ENCODE data around the gene SRP68. TPM values are rescaled to one million over a fixed set of nuclear protein-coding genes. Genes with fewer than 3 reads are reported as not detected.

SRP68 gene
- total RNA-seq, 1 experiment from 2014 or later: 90.7 TPM

DNA sequence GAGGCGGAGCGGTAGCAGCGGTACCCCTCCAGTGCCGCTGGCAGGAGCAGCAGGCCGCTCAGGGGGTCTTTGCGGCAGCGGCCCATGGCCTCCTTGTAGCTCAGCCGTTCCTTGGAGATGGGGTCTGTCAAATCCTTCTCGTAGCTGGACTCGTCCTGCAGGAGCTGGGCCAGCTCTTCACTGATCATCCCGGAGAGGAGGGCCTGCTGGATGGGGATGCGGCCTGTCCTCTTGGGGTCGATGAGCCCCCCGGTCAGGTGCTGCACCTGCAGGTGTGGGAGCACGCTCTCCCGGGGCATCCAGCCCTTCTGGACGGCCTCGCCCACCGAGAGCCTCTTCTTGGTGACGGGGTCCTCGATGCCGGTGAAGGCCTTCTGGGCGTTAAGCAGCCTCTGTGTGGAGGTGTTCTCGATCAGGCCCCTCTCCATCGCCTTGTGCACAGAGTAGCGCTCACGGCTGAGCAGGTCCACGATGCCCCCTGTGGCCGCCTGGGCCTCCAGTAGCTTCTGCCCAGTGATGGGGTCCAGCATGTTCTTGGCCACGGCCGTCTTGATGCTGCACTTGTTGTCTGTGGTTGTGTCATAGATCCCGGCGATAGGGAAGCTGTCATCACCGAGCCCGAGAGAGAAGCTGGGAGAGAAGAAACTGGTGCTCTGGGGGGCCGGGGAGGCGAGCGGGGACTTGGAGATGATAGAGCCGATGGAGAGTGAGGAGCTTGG lies 65.0 kb downstream of the SRP68 start (continued):
- TF ChIP-seq, protein P1, sequence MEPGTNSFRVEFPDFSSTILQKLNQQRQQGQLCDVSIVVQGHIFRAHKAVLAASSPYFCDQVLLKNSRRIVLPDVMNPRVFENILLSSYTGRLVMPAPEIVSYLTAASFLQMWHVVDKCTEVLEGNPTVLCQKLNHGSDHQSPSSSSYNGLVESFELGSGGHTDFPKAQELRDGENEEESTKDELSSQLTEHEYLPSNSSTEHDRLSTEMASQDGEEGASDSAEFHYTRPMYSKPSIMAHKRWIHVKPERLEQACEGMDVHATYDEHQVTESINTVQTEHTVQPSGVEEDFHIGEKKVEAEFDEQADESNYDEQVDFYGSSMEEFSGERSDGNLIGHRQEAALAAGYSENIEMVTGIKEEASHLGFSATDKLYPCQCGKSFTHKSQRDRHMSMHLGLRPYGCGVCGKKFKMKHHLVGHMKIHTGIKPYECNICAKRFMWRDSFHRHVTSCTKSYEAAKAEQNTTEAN (CRISPR knock-in tag; IDR thresholded peaks at IDR 0.05): no peak
- TF ChIP-seq HMGA2 (CRISPR knock-in tag; IDR thresholded peaks at IDR 0.05): no peak
- no peak for TF ChIP-seq KAT7 (CRISPR knock-in tag; IDR thresholded peaks at IDR 0.05; ENCODE audit: borderline replicate concordance)
- TF ChIP-seq MYBL2 (CRISPR knock-in tag; IDR thresholded peaks at IDR 0.05): no peak

DNA sequence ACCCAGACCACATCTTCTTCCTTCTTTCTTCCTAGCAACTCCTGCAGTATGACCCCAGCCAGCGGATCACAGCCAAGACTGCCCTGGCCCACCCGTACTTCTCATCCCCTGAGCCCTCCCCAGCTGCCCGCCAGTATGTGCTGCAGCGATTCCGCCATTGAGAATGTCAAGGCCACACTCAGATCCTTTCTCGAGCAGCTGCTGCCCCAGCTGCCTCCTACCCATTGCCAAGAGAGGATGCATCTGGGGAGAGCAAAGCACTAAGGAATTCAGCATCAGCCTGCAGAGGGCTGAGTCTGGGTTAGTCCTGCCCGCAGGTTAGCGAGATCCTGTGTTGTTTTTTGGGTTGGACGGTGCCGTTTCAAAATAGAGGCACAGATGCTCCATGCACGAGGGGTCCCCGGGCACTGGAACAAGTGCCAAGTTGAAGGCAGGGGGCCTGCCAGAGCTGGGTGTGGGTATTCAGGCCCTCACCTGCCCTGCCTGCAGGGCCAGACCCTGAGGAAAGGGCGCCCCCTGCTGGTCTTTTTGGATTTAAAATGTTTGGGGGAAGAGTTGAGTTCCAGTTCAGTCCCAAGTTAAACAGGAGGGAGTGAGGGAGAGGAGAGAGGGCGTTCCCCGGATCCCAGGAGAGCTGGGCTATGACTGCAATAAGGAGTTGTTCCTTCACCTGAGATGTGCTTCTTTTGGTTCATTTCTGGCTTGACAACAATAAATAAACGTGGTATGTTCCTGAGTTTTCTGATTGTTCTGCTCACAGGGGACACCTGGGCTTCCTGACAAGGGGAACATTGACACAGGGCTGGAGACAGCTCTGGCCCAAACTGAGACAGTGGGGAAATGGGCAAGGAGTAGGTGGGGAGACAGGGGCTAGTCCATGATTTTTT lies 66.8 kb downstream of the SRP68 start:
- Mint-ChIP-seq H3K9me3 (peaks cover 6% of the 10 kb centered on the region; the same call in 1 of the 2 replicates), H3K4me3 (no peak overlapping the region), H3K4me1 (no peaks in the 10 kb centered on the region), H3K27me3 (ENCODE audit: low read depth) (no peaks in the 10 kb centered on the region), H3K27ac (peak overlapping the region; percentile 92), H3K36me3 (no peaks in the 10 kb centered on the region)
- TF ChIP-seq, protein P2, sequence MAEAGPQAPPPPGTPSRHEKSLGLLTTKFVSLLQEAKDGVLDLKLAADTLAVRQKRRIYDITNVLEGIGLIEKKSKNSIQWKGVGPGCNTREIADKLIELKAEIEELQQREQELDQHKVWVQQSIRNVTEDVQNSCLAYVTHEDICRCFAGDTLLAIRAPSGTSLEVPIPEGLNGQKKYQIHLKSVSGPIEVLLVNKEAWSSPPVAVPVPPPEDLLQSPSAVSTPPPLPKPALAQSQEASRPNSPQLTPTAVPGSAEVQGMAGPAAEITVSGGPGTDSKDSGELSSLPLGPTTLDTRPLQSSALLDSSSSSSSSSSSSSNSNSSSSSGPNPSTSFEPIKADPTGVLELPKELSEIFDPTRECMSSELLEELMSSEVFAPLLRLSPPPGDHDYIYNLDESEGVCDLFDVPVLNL (CRISPR knock-in tag; IDR thresholded peaks at IDR 0.05; ENCODE audit: borderline replicate concordance, low read depth): no peak
- TF ChIP-seq ZNF232 (CRISPR knock-in tag; IDR thresholded peaks at IDR 0.05): no peak
- no peak for TF ChIP-seq IRF2 (CRISPR knock-in tag; IDR thresholded peaks at IDR 0.05; ENCODE audit: borderline replicate concordance, low read depth)
- no peak for TF ChIP-seq MYBL2 (CRISPR knock-in tag; IDR thresholded peaks at IDR 0.05)
- TF ChIP-seq, protein P3, sequence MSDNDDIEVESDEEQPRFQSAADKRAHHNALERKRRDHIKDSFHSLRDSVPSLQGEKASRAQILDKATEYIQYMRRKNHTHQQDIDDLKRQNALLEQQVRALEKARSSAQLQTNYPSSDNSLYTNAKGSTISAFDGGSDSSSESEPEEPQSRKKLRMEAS (CRISPR knock-in tag; IDR thresholded peaks at IDR 0.05): no peak
- TF ChIP-seq, protein P4, sequence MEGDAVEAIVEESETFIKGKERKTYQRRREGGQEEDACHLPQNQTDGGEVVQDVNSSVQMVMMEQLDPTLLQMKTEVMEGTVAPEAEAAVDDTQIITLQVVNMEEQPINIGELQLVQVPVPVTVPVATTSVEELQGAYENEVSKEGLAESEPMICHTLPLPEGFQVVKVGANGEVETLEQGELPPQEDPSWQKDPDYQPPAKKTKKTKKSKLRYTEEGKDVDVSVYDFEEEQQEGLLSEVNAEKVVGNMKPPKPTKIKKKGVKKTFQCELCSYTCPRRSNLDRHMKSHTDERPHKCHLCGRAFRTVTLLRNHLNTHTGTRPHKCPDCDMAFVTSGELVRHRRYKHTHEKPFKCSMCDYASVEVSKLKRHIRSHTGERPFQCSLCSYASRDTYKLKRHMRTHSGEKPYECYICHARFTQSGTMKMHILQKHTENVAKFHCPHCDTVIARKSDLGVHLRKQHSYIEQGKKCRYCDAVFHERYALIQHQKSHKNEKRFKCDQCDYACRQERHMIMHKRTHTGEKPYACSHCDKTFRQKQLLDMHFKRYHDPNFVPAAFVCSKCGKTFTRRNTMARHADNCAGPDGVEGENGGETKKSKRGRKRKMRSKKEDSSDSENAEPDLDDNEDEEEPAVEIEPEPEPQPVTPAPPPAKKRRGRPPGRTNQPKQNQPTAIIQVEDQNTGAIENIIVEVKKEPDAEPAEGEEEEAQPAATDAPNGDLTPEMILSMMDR (IDR thresholded peaks at IDR 0.05): peak; percentile 91
- DNase-seq (ENCODE audit: low spot score) (peak; percentile 93), ATAC-seq (peak; percentile 82)
- CTCF ChIA-PET: interaction anchor here (0.5 to 4.8 kb wide), 49 partner anchors 9 to 577 kb away, joined by 3 to 72 read pairs (median 5); partner anchors contain the start of genes ACOX1, EVPL, FBF1 and MRPL38
- POLR2A ChIA-PET: interaction anchor here (0.5 to 0.6 kb wide), 2 partner anchors 426 to 766 kb away, joined by 3 read pairs; no protein-coding TSS in a partner anchor

DNA sequence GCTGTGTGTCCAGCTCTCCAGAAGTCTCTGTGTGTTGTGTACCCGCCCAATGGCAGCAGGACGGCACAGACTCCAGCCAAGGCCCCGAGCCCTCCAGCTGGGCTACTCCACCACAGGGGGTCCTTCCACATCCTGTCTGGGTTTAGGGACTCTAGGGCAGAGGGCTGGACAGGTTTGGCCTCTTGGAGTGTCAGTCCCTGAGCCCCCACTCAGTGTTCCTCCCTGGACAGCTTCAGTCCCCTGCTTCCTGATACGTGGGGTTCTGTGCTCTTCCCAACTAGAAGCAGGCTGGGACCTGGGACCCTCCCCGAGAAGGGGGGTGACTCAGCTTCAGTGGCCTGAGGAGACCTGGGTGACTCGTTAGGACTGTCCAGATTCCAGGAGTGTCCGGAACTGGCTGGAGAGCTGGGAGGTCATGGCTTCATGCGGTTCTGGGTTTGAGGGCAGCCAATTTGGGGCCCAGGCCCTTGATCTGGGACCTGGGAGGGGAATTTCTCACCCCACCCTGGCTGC lies 67.5 kb downstream of the SRP68 start:
- CTCF ChIA-PET: interaction anchor here (0.6 to 4.8 kb wide), 40 partner anchors 8 to 321 kb away, joined by 3 to 72 read pairs (median 5); partner anchors contain the start of genes ACOX1, FBF1, MRPL38 and TEN1
- no peak overlapping the region for H3K4me3 Mint-ChIP-seq
- 0 out of 2 replicates have a peak, but pooled peaks cover 5% of the 10 kb centered on the region for H3K4me1 Mint-ChIP-seq
- DNase-seq (ENCODE audit: low spot score) (no peak), ATAC-seq (no peak)
- H3K9me3 Mint-ChIP-seq: peaks cover 5% of the 10 kb centered on the region; the same call in 1 of the 2 replicates
- POLR2A ChIA-PET: interaction anchor here (0.5 to 0.6 kb wide), 2 partner anchors 53 to 426 kb away, joined by 3 to 5 read pairs; no protein-coding TSS in a partner anchor
- no peaks in the 10 kb centered on the region for H3K27me3 Mint-ChIP-seq (ENCODE audit: low read depth)
- H3K36me3 Mint-ChIP-seq: no peaks in the 10 kb centered on the region
- no peak overlapping the region for H3K27ac Mint-ChIP-seq
- TF ChIP-seq, protein P5, sequence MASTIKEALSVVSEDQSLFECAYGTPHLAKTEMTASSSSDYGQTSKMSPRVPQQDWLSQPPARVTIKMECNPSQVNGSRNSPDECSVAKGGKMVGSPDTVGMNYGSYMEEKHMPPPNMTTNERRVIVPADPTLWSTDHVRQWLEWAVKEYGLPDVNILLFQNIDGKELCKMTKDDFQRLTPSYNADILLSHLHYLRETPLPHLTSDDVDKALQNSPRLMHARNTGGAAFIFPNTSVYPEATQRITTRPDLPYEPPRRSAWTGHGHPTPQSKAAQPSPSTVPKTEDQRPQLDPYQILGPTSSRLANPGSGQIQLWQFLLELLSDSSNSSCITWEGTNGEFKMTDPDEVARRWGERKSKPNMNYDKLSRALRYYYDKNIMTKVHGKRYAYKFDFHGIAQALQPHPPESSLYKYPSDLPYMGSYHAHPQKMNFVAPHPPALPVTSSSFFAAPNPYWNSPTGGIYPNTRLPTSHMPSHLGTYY (CRISPR knock-in tag; IDR thresholded peaks at IDR 0.05): no peak
- TF ChIP-seq OVOL2 (CRISPR knock-in tag; IDR thresholded peaks at IDR 0.05; ENCODE audit: borderline replicate concordance) (no peak), CREM (CRISPR knock-in tag; IDR thresholded peaks at IDR 0.05) (no peak), SOX15 (CRISPR knock-in tag; IDR thresholded peaks at IDR 0.05) (no peak), FOXP1 (CRISPR knock-in tag; IDR thresholded peaks at IDR 0.05; ENCODE audit: borderline replicate concordance) (no peak), NFATC4 (CRISPR knock-in tag; IDR thresholded peaks at IDR 0.05) (no peak)
- TF ChIP-seq, protein P6, sequence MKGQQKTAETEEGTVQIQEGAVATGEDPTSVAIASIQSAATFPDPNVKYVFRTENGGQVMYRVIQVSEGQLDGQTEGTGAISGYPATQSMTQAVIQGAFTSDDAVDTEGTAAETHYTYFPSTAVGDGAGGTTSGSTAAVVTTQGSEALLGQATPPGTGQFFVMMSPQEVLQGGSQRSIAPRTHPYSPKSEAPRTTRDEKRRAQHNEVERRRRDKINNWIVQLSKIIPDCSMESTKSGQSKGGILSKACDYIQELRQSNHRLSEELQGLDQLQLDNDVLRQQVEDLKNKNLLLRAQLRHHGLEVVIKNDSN (CRISPR knock-in tag; IDR thresholded peaks at IDR 0.05): no peak
- TF ChIP-seq, protein P7, sequence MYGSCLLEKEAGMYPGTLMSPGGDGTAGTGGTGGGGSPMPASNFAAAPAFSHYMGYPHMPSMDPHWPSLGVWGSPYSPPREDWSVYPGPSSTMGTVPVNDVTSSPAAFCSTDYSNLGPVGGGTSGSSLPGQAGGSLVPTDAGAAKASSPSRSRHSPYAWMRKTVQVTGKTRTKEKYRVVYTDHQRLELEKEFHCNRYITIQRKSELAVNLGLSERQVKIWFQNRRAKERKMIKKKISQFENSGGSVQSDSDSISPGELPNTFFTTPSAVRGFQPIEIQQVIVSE (CRISPR knock-in tag; IDR thresholded peaks at IDR 0.05; ENCODE audit: borderline replicate concordance): no peak
- TF ChIP-seq, protein P8, sequence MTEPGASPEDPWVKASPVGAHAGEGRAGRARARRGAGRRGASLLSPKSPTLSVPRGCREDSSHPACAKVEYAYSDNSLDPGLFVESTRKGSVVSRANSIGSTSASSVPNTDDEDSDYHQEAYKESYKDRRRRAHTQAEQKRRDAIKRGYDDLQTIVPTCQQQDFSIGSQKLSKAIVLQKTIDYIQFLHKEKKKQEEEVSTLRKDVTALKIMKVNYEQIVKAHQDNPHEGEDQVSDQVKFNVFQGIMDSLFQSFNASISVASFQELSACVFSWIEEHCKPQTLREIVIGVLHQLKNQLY (CRISPR knock-in tag; IDR thresholded peaks at IDR 0.05): no peak
- TF ChIP-seq, protein P9, sequence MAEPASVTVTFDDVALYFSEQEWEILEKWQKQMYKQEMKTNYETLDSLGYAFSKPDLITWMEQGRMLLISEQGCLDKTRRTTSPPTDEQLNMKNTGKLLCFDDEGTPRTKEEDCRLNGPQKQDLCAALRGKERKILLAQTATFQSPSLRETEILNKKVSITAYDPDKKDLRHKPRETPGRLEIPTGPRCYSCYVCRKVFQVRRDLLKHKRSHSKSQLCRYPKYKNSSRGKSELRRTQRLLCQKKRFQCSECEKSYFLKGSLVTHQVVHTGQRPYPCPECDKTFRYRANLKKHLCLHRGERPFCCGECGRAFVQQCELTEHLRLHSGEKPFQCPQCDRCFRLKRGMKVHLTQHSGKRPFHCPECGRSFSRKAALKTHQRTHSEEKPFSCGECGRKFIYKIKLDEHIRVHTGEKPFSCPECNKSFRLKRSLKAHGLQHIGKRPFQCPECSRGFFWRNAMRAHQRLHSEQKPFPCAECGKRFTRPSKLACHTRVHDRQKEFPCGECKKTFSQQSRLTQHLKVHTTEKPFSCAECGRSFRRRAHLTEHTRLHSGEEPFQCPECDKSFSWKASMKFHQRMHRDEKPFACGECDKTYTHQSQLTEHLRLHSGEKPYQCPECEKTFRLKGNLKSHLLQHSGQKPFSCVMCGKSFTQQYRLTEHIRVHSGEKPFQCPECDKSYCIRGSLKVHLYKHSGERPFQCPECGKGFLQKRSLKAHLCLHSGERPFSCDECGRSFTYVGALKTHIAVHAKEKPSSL (CRISPR knock-in tag; conservative IDR thresholded peaks at IDR 0.05): no peak
